CD14-positive monocyte (primary cell): ENCODE data around the gene C3orf18. TPM values are rescaled to one million over a fixed set of nuclear protein-coding genes. Genes with fewer than 3 reads are reported as not detected.

Source experiments
- DNase-seq, 3 donors: peaks; one replicate each; pipeline ENCODE4 v3.0.0-alpha.2; 2011 to 2022
- H2AFZ ChIP-seq: 2 replicates; pipeline ENCODE4 v1.6.0; 2012; ENCODE audit warnings: mild to moderate bottlenecking, low read depth, low read length, inconsistent platforms; ENCODE audit not compliant: insufficient read depth, poor library complexity, severe bottlenecking
- H3K27ac ChIP-seq, 2 donors: 1 replicate in 1 of 2; 2 replicates in 1 of 2; pipeline ENCODE4 v1.5.1; 2012 to 2013; ENCODE audit warnings: low read length in 2 of 2, control low read depth in 1 of 2, inconsistent platforms in 1 of 2, low read depth in 1 of 2, mild to moderate bottlenecking in 1 of 2
- H3K27me3 ChIP-seq, 2 donors: one replicate each; pipeline versions ENCODE4 v1.6.0 to v1.6.1; 2011 to 2013; ENCODE audit warnings: low read length in 2 of 2; ENCODE audit not compliant: control insufficient read depth in 2 of 2, insufficient read depth in 2 of 2
- H3K36me3 ChIP-seq, 2 donors: replicated peaks in 1 of 2; 1 replicate in 1 of 2; 2 replicates in 1 of 2; pipeline versions ENCODE4 v1.5.1 to v1.6.1; 2012 to 2013; ENCODE audit warnings: low read length in 2 of 2, control low read depth in 1 of 2, inconsistent platforms in 1 of 2, mild to moderate bottlenecking in 1 of 2; ENCODE audit not compliant: insufficient read depth in 2 of 2, control insufficient read depth in 1 of 2
- H3K4me1 ChIP-seq, 2 donors: 1 replicate in 1 of 2; 2 replicates in 1 of 2; pipeline versions ENCODE4 v1.5.1 to v1.6.1; 2012 to 2013; ENCODE audit warnings: low read length in 2 of 2, control low read depth in 1 of 2, inconsistent platforms in 1 of 2, mild to moderate bottlenecking in 1 of 2, moderate library complexity in 1 of 2; ENCODE audit not compliant: insufficient read depth in 2 of 2, control insufficient read depth in 1 of 2
- H3K4me2 ChIP-seq: replicated peaks from 2 replicates; pipeline ENCODE3; 2012; ENCODE audit warnings: low read length, moderate library complexity, mild to moderate bottlenecking; ENCODE audit not compliant: poor library complexity, severe bottlenecking; ENCODE audit errors: extremely low read depth
- H3K4me3 ChIP-seq, 3 experiments: fragments of 200-600 bp in 1 of 3; sonication (generic) in 1 of 3; replicated peaks in 1 of 3; 1 replicate in 2 of 3; 2 replicates in 1 of 3; pipeline ENCODE4 v1.5.1; 2011 to 2013; ENCODE audit warnings: low read length in 3 of 3, mild to moderate bottlenecking in 3 of 3, control low read depth in 2 of 3, low read depth in 2 of 3, inconsistent platforms in 1 of 3, moderate library complexity in 1 of 3
- H3K79me2 ChIP-seq: 2 replicates; pipeline ENCODE4 v1.6.0; 2012; ENCODE audit warnings: mild to moderate bottlenecking, control low read depth, inconsistent platforms, low read length, moderate library complexity; ENCODE audit not compliant: insufficient read depth
- H3K9ac ChIP-seq: 2 replicates; pipeline ENCODE4 v1.6.0; 2017; ENCODE audit warnings: low read length, mild to moderate bottlenecking; ENCODE audit not compliant: insufficient read depth, poor library complexity, severe bottlenecking
- H3K9me3 ChIP-seq, 2 donors: replicated peaks in 1 of 2; 1 replicate in 1 of 2; 2 replicates in 1 of 2; pipeline versions ENCODE4 v1.5.1 to v1.6.1; 2012 to 2013; ENCODE audit warnings: low read length in 2 of 2, control low read depth in 1 of 2; ENCODE audit not compliant: control insufficient read depth in 1 of 2, insufficient read depth in 1 of 2
- H4K20me1 ChIP-seq: 2 replicates; pipeline ENCODE4 v1.6.0; 2012; ENCODE audit warnings: mild to moderate bottlenecking, low read length, control low read depth, moderate library complexity; ENCODE audit not compliant: insufficient read depth
- H3K27ac Mint-ChIP-seq, 7 donors: one replicate each; pipeline ENCODE4 v1.8.0; 2020; ENCODE audit warnings: mild to moderate bottlenecking in 7 of 7, mixed read lengths in 7 of 7, moderate library complexity in 6 of 7, inconsistent platforms in 2 of 7
- H3K27me3 Mint-ChIP-seq, 3 donors: one replicate each; pipeline ENCODE4 v1.8.0; 2021 to 2022; ENCODE audit warnings: low read depth in 3 of 3, mild to moderate bottlenecking in 3 of 3, mixed read lengths in 3 of 3, moderate library complexity in 3 of 3, inconsistent platforms in 1 of 3
- H3K36me3 Mint-ChIP-seq, 2 donors: one replicate each; pipeline ENCODE4 v1.8.0; 2020; ENCODE audit warnings: mixed read lengths in 2 of 2, inconsistent platforms in 1 of 2, mild to moderate bottlenecking in 1 of 2
- H3K4me1 Mint-ChIP-seq: one replicate; pipeline ENCODE4 v1.8.0; 2020; ENCODE audit warnings: mild to moderate bottlenecking, mixed read lengths
- H3K4me3 Mint-ChIP-seq, 2 donors: one replicate each; pipeline ENCODE4 v1.8.0; 2020; ENCODE audit warnings: mild to moderate bottlenecking in 2 of 2, mixed read lengths in 2 of 2, moderate library complexity in 1 of 2
- H3K9me3 Mint-ChIP-seq, 7 donors: one replicate each; pipeline ENCODE4 v1.8.0; 2020 to 2022; ENCODE audit warnings: mixed read lengths in 7 of 7, mild to moderate bottlenecking in 6 of 7, moderate library complexity in 6 of 7, inconsistent platforms in 2 of 7
- CTCF ChIP-seq: fragments of 200-600 bp; IDR thresholded peaks from one replicate; pipeline ENCODE4 v1.8.0; 2022; ENCODE audit warnings: antibody characterized with exemption, mild to moderate bottlenecking
- WGBS: methylation state at CpG from one replicate; pipeline ENCODE4 v1.1.5; 2013; ENCODE audit warnings: missing lambda C conversion rate; ENCODE audit not compliant: insufficient coverage; 5-methylcytosine and 5-hydroxymethylcytosine counted together
- intact Hi-C, 2 donors: fragments of 100-400 bp; cut with micrococcal nuclease; formaldehyde crosslinking; loops; one replicate each; pipeline versions ENCODE4 v1.15.0 to v1.15.1; 2023
- polyA minus RNA-seq: library from RNA; depleted of rRNA, polyadenylated mRNA; stranded (reverse); fragments of >200 nt; gene quantifications from 2 replicates; pipeline ENCODE4 v1.2.3, GENCODE V29; 2012
- polyA plus RNA-seq, 3 donors: library from polyadenylated mRNA; depleted of rRNA in 1 of 3; unstranded in 2 of 3; stranded (reverse) in 1 of 3; fragments of 300-500 nt in 2 of 3; fragments of >200 nt in 1 of 3; fragmentation: Illumina TruSeq in 2 of 3; gene quantifications; 1 replicate in 2 of 3; 2 replicates in 1 of 3; pipeline ENCODE4 v1.2.3, GENCODE V29; 2012 to 2021
- total RNA-seq, 12 experiments: library from RNA in 1 of 12; stranded (reverse) in 1 of 12; fragments of 120-200 nt in 1 of 12; gene quantifications; one replicate each; pipeline ENCODE4 v1.2.4 and lab custom pipeline; 2013 to 2026; ENCODE audit warnings: mixed read lengths in 6 of 12, inconsistent platforms in 1 of 12

The C3orf18 gene
- 0.69 TPM for total RNA-seq (2013)
- polyA plus RNA-seq (1 to 10 TPM in 1 of 3 donors, under 1 TPM in 2; 0.18 to 1.5 (median 0.76) TPM), polyA minus RNA-seq (0.40 and 0.83 TPM in 2 replicates), total RNA-seq (lab: John Stamatoyannopoulos, UW) (0.08 to 1.8 (median 0.62) reads per million in 11 experiments)

GRCh38 chr3:50567386-50568167, at the start of gene C3orf18:
Gene C3orf18 (minus strand): TSS chr3:50567747. CDS start chr3:50565699, 2,048 bp downstream.
- Histone ChIP-seq H3K9ac (peak within 1 kb of the TSS; percentile 60), H3K4me3 (peak within 1 kb of the TSS; percentile 26 to 88 (median 60)), H3K9me3 (no peaks in the 10 kb centered on the region), H3K4me1 (peaks cover 29 to 45% of the 10 kb centered on the region in 2 donors), H3K27me3 (peaks cover 0 to 6% of the 10 kb centered on the region in 2 donors), H4K20me1 (no peaks in the 10 kb centered on the region), H3K27ac (peak within 1 kb of the TSS; percentile 7 to 87), H3K4me2 (peak within 1 kb of the TSS; percentile 92), H2AFZ (peak within 1 kb of the TSS; percentile 91), H3K36me3 (no peaks in the 10 kb centered on the region), H3K79me2 (peaks cover 9% of the 10 kb centered on the region)
- intact Hi-C loops, result no loop called here
- Mint-ChIP-seq H3K4me3 (peak within 1 kb of the TSS; percentile 88 to 94), H3K9me3 (peaks cover 0 to 4% (median 0%) of the 10 kb centered on the region in 7 donors), H3K36me3 (no peaks in the 10 kb centered on the region), H3K4me1 (peaks cover 36% of the 10 kb centered on the region), H3K27me3 (peaks cover 7 to 13% (median 11%) of the 10 kb centered on the region in 3 donors), H3K27ac (peak within 1 kb of the TSS; percentile 80 to 97 (median 87))
- no peak for TF ChIP-seq CTCF
- 2% methylated on average over 46 of the region's 53 CpGs for WGBS
- DNase-seq, result peak; percentile 87 to 92 (median 90)

GRCh38 chr3:50616770-50617095, 49.2 kb upstream of the C3orf18 start:
- peak overlapping the region; percentile 97 for H3K9ac ChIP-seq
- peaks cover 9% of the 10 kb centered on the region for H4K20me1 ChIP-seq
- WGBS, result 0% methylated on average over 13 of the region's 22 CpGs
- Mint-ChIP-seq H3K4me1 (peaks cover 70% of the 10 kb centered on the region), H3K36me3 (peaks cover 14 to 27% of the 10 kb centered on the region in 2 donors), H3K27me3 (peaks cover 0 to 1% (median 0%) of the 10 kb centered on the region in 3 donors), H3K27ac (peak overlapping the region; percentile 94 to 99 (median 98)), H3K4me3 (peak overlapping the region; percentile 84 to 96), H3K9me3 (no peaks in the 10 kb centered on the region)
- H3K27me3 ChIP-seq, result no peaks in the 10 kb centered on the region
- peak overlapping the region; percentile 82 to 89 for H3K27ac ChIP-seq
- peak overlapping the region; percentile 77 for H2AFZ ChIP-seq
- H3K9me3 ChIP-seq, result no peaks in the 10 kb centered on the region
- peak; percentile 89 to 92 (median 92) for DNase-seq
- peak overlapping the region; percentile 43 to 91 (median 88) for H3K4me3 ChIP-seq
- intact Hi-C loops, result loop anchor here in 1 of 2 donors (2.0 to 5.0 kb wide), 2 partner anchors 16 to 259 kb away; partner anchors contain the start of gene TMEM115
- peaks cover 75 to 85% of the 10 kb centered on the region in 2 donors for H3K4me1 ChIP-seq
- H3K79me2 ChIP-seq, result peaks cover 51% of the 10 kb centered on the region
- no peak for TF ChIP-seq CTCF
- H3K36me3 ChIP-seq, result peaks cover 1 to 7% of the 10 kb centered on the region in 2 donors
- peak overlapping the region; percentile 84 for H3K4me2 ChIP-seq
